Activated CD8-positive, alpha-beta T cell treated with anti-CD3 and anti-CD28 coated beads, Interleukin-2, amount 10 ng/mL, durations not matched to agents 7 days and 5 days (primary cell): ENCODE data around the gene ARID3A. TPM values are rescaled to one million over a fixed set of nuclear protein-coding genes. Genes with fewer than 3 reads are reported as not detected.

Experiments
- ATAC-seq: fragments of 150-1000 bp; cut with Tn5 transposase; one replicate; pipeline ENCODE4 v1.10.0; 2021; ENCODE audit warnings: moderate library complexity
- CTCF ChIA-PET: fragments of 350-600 bp; sonication (Branson Sonifier 250); formaldehyde crosslinking; loops from one replicate; lab custom pipeline; 2021; ENCODE audit warnings: antibody characterized with exemption; lab: Charles Lee
- POLR2A ChIA-PET: fragments of 350-600 bp; sonication (Branson Sonifier 250); formaldehyde crosslinking; loops from one replicate; lab custom pipeline; 2021; ENCODE audit warnings: antibody characterized with exemption; lab: Charles Lee
- DNase-seq: peaks from one replicate; pipeline ENCODE4 v3.0.0-alpha.2; 2020
- H3K27ac Mint-ChIP-seq: one replicate; pipeline ENCODE4 v1.8.0; 2021; ENCODE audit warnings: mild to moderate bottlenecking, mixed read lengths
- H3K27me3 Mint-ChIP-seq: one replicate; pipeline ENCODE4 v1.8.0; 2021; ENCODE audit warnings: low read depth, mixed read lengths
- H3K36me3 Mint-ChIP-seq: one replicate; pipeline ENCODE4 v1.8.0; 2021; ENCODE audit warnings: low read depth, mixed read lengths
- H3K4me1 Mint-ChIP-seq: one replicate; pipeline ENCODE4 v1.8.0; 2021; ENCODE audit warnings: low read depth, mixed read lengths
- H3K4me3 Mint-ChIP-seq: one replicate; pipeline ENCODE4 v1.8.0; 2021; ENCODE audit warnings: mild to moderate bottlenecking, mixed read lengths
- H3K9me3 Mint-ChIP-seq: one replicate; pipeline ENCODE4 v1.8.0; 2022; ENCODE audit warnings: mixed read lengths; ENCODE audit not compliant: insufficient read depth
- total RNA-seq, 2 experiments: library from RNA; stranded (reverse); gene quantifications; one replicate each; pipeline ENCODE4 v1.2.3, GENCODE V29; 2021

The ARID3A gene
- total RNA-seq, 2 experiments from 2014 or later = 26.7 to 27.7 TPM

GRCh38 chr19:936175-936546 lies 10.3 kb downstream of the ARID3A start:
- H3K36me3 Mint-ChIP-seq = peaks cover 31% of the 10 kb centered on the region
- DNase-seq = no peak
- H3K4me1 Mint-ChIP-seq = peaks cover 51% of the 10 kb centered on the region
- no peak for ATAC-seq
- ChIA-PET CTCF (interaction anchor here (0.8 kb wide), 1 partner anchor 48 kb away, joined by 3 read pairs; the partner anchor contains the start of gene WDR18), POLR2A (no interaction called here)
- no peaks in the 10 kb centered on the region for H3K9me3 Mint-ChIP-seq
- H3K27ac Mint-ChIP-seq = no peak overlapping the region
- no peak overlapping the region for H3K4me3 Mint-ChIP-seq
- H3K27me3 Mint-ChIP-seq = peaks cover 7% of the 10 kb centered on the region

DNA sequence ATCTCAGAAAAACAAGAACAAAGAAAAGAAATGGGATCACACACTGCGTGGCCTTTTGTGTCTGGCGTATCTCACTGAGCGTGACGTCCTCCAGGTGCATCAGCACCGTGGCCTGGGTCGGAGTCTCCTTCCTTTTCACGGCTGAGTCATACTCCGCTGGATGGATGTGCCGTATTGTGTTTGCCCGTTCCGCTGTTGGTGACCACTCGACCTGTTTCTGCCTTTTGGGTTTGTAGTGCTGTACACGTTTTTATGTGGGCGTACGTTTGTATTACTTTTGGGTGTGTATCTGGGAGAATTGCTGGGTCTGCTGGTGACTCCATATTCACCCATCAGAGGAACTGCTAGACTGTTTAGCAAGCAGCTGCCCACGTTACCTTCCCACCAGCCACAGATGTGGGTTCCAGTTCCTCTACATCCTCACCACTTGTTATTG lies 11.4 kb downstream of the ARID3A start:
- ChIA-PET CTCF (no interaction called here), POLR2A (interaction anchor here (0.5 kb wide), 1 partner anchor 44 kb away, joined by 4 read pairs; the partner anchor contains the start of genes MED16 and RNU6-9)
- peak; percentile 57 for ATAC-seq
- DNase-seq = peak; percentile 86
- Mint-ChIP-seq H3K9me3 (no peaks in the 10 kb centered on the region), H3K36me3 (peaks cover 30% of the 10 kb centered on the region), H3K4me1 (peaks cover 52% of the 10 kb centered on the region), H3K4me3 (no peak overlapping the region), H3K27ac (peak overlapping the region; percentile 28), H3K27me3 (peaks cover 13% of the 10 kb centered on the region)

GRCh38 chr19:938233-938923 lies 12.5 kb downstream of the ARID3A start:
- Mint-ChIP-seq H3K4me1 (peaks cover 43% of the 10 kb centered on the region), H3K9me3 (no peaks in the 10 kb centered on the region), H3K4me3 (no peak overlapping the region), H3K27ac (no peak overlapping the region), H3K27me3 (peaks cover 13% of the 10 kb centered on the region), H3K36me3 (peaks cover 33% of the 10 kb centered on the region)
- ATAC-seq (no peak), DNase-seq (no peak)
- ChIA-PET POLR2A (interaction anchor here (0.7 kb wide), 1 partner anchor 59 kb away, joined by 6 read pairs; no protein-coding TSS in a partner anchor), CTCF (interaction anchor here (0.9 to 1.2 kb wide), 3 partner anchors 32 to 75 kb away, joined by 4 read pairs; partner anchors contain the start of gene WDR18)

DNA sequence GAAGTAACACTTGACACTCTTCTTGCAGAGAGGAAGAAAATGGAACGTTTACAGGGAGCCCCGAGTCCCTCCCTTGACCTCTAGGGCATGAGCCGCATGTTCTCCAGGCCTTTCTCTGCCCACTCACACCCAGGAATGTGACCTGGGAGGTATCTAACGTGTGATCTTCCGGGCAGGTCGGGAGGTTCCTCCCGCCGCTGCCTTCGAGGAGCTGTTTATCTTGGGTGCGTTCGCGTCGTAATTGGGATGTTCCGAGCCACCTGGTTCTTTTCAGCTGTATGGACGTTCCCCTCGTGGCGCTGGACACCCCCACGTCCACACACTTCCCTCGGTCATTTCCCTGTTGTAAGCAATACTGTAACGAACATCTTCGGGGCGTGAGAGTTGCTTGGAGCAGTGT lies 13.6 kb downstream of the ARID3A start:
- no peak for ATAC-seq
- Mint-ChIP-seq H3K36me3 (peaks cover 33% of the 10 kb centered on the region), H3K9me3 (no peaks in the 10 kb centered on the region), H3K4me1 (peaks cover 41% of the 10 kb centered on the region), H3K27ac (no peak overlapping the region), H3K27me3 (peaks cover 13% of the 10 kb centered on the region), H3K4me3 (no peak overlapping the region)
- ChIA-PET CTCF (interaction anchor here (1.3 kb wide), 1 partner anchor 45 kb away, joined by 3 read pairs; the partner anchor contains the start of gene WDR18), POLR2A (interaction anchor here (0.7 kb wide), 1 partner anchor 58 kb away, joined by 6 read pairs; no protein-coding TSS in a partner anchor)
- no peak for DNase-seq

GRCh38 chr19:939922-940321 lies 14.1 kb downstream of the ARID3A start:
- DNase-seq (no peak), ATAC-seq (no peak)
- no peak overlapping the region for H3K27ac Mint-ChIP-seq
- H3K36me3 Mint-ChIP-seq = peaks cover 33% of the 10 kb centered on the region
- H3K4me3 Mint-ChIP-seq = peak overlapping the region; percentile 48
- peaks cover 13% of the 10 kb centered on the region for H3K27me3 Mint-ChIP-seq
- ChIA-PET POLR2A (no interaction called here), CTCF (interaction anchor here (1.3 kb wide), 1 partner anchor 44 kb away, joined by 3 read pairs; the partner anchor contains the start of gene WDR18)
- peaks cover 39% of the 10 kb centered on the region for H3K4me1 Mint-ChIP-seq
- H3K9me3 Mint-ChIP-seq = no peaks in the 10 kb centered on the region

DNA sequence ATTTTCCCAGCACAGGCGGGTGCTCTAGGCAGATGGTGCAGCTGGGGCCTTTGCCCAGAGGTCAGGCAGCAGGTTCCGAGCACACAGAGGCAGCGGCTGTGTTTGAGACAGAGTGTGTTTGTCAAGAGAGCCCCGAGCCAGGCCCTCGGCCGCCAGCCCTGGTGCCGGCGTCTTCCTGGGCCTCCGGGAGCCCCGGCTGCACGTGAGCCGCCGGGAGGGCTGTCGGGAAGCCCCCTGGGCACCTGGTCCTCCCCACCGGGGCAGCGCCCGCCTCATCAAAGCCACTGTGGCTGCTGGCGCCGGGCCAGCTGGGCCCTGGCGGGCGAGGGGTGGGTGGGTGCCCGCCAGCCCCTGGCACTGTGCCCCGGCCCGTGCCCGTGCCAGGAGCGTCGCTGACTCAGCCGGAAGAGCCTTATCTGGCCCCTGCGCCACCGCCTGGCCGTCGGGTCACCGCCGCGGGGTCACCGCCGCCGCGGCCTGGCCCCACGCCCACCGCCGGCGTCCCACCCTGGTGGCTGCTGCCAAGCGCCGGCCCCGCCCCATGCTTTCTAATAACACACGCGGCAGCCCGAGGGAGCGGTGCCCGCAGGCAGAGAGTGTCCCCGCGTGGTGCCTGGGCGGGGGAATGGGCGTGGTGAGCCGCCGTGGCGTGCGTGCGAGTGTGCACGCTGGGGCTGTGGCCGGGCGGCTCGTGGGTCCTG lies 14.9 kb downstream of the ARID3A start:
- Mint-ChIP-seq H3K36me3 (peaks cover 29% of the 10 kb centered on the region), H3K27me3 (peaks cover 13% of the 10 kb centered on the region), H3K9me3 (no peaks in the 10 kb centered on the region), H3K4me3 (peak overlapping the region; percentile 57), H3K27ac (no peak overlapping the region), H3K4me1 (peaks cover 39% of the 10 kb centered on the region)
- DNase-seq (peak; percentile 63), ATAC-seq (peak; percentile 67)
- ChIA-PET CTCF (interaction anchor here (1.3 kb wide), 1 partner anchor 43 kb away, joined by 3 read pairs; the partner anchor contains the start of gene WDR18), POLR2A (no interaction called here)

GRCh38 chr19:941292-942132 lies 15.7 kb downstream of the ARID3A start:
- DNase-seq (no peak), ATAC-seq (no peak)
- Mint-ChIP-seq H3K36me3 (peaks cover 26% of the 10 kb centered on the region), H3K27me3 (peaks cover 13% of the 10 kb centered on the region), H3K4me3 (peak overlapping the region; percentile 57), H3K4me1 (peaks cover 38% of the 10 kb centered on the region), H3K27ac (peak overlapping the region; percentile 39), H3K9me3 (no peaks in the 10 kb centered on the region)
- ChIA-PET POLR2A (interaction anchor here (0.6 kb wide), 1 partner anchor 87 kb away, joined by 3 read pairs; no protein-coding TSS in a partner anchor), CTCF (no interaction called here)

DNA sequence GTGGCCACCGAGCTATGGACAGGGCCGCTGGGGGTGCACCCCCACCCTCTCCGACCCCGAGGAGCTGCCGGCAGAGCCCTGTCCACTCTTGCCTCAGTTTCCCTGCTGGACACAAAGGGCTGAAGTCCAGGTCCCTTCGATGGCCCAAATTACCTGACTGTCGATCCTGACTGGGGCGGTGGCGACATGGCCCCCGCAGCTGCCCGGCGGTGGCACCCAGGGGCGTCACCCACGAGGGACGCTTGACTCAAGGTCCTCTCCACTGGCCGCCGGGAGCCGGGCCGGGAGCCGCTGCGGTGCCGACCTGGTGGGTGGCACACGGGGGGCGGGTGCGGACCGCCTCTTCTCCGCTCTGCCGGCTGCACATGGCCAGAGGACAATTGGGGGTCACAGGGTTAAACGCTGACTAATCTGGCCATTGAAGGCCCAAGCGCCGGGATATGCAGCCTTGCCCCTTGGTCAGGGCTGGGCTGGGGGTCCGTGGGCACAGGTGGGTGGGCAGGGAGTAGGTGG lies 16.4 kb downstream of the ARID3A start:
- Mint-ChIP-seq H3K36me3 (peaks cover 24% of the 10 kb centered on the region), H3K27me3 (peaks cover 13% of the 10 kb centered on the region), H3K4me3 (no peak overlapping the region), H3K27ac (no peak overlapping the region), H3K9me3 (no peaks in the 10 kb centered on the region), H3K4me1 (peaks cover 32% of the 10 kb centered on the region)
- ChIA-PET POLR2A (interaction anchor here (0.6 kb wide), 1 partner anchor 86 kb away, joined by 3 read pairs; no protein-coding TSS in a partner anchor), CTCF (interaction anchor here (1.7 kb wide), 1 partner anchor 19 kb away, joined by 4 read pairs; no protein-coding TSS in a partner anchor)
- ATAC-seq = no peak
- DNase-seq = no peak

- DNase-seq (no peak), ATAC-seq (no peak)
- no peak overlapping the region for H3K4me3 Mint-ChIP-seq
- no peaks in the 10 kb centered on the region for H3K9me3 Mint-ChIP-seq
- peaks cover 11% of the 10 kb centered on the region for H3K27me3 Mint-ChIP-seq
- peaks cover 18% of the 10 kb centered on the region for H3K36me3 Mint-ChIP-seq
- CTCF ChIA-PET = interaction anchor here (1.7 kb wide), 1 partner anchor 20 kb away, joined by 4 read pairs; no protein-coding TSS in a partner anchor
- H3K27ac Mint-ChIP-seq = no peak overlapping the region
- POLR2A ChIA-PET = interaction anchor here (0.6 kb wide), 1 partner anchor 371 kb away, joined by 3 read pairs; no protein-coding TSS in a partner anchor
- peaks cover 21% of the 10 kb centered on the region for H3K4me1 Mint-ChIP-seq
These were observed 17.8 kb downstream of the ARID3A start for GRCh38 chr19:943551-944170.

DNA sequence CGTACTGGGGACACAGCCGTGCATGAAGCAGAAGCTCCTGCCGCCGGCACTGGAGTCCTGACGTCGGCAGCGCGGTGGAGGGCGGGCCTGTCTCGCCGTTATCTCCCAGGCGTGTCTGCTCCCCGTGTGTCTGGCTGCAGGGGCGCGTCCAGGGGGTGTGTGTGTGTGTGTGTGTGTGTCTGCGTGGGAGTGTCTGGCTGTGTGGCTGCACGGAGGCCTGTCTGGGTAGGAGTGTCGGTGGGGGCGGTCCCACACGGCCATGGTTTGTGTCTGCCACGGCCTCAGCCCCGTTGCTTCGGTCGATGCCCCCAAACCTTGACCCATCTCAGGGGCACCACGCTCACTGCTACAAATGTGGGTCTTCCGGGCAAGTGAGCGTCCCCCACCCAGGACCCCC lies 18.3 kb downstream of the ARID3A start:
- no peaks in the 10 kb centered on the region for H3K9me3 Mint-ChIP-seq
- CTCF ChIA-PET = no interaction called here
- no peak for ATAC-seq

More for the DNA sequence above, 18.3 kb downstream of the ARID3A start:
- Mint-ChIP-seq H3K4me3 (no peak overlapping the region), H3K4me1 (peaks cover 21% of the 10 kb centered on the region), H3K27me3 (peaks cover 11% of the 10 kb centered on the region), H3K27ac (no peak overlapping the region), H3K36me3 (peaks cover 18% of the 10 kb centered on the region)
- POLR2A ChIA-PET = no interaction called here
- DNase-seq = no peak
